GM23338 (cell line): ENCODE data around the gene MED13.

Experiments
- CTCF ChIP-seq, 2 experiments: fragments of 200-600 bp in 1 of 2; sonication (generic) in 1 of 2; conservative IDR thresholded peaks; 2 replicates each; pipeline versions ENCODE4 v1.5.1 to v1.6.1; 2016 to 2017; ENCODE audit warnings: antibody characterized with exemption in 2 of 2, low read depth in 2 of 2, mild to moderate bottlenecking in 2 of 2, moderate library complexity in 1 of 2
- ETS1 ChIP-seq: IDR thresholded peaks from 2 replicates; pipeline ENCODE4 v1.6.1; 2016; ENCODE audit warnings: antibody characterized with exemption
- EZH2 ChIP-seq: fragments of 200-600 bp; sonication (generic); IDR thresholded peaks from one replicate; pipeline ENCODE4 v1.8.0; 2017; ENCODE audit warnings: antibody characterized with exemption, mild to moderate bottlenecking, low read depth; ENCODE audit not compliant: unreplicated experiment
- EZH2phosphoT487 ChIP-seq: fragments of 200-600 bp; sonication (generic); IDR thresholded peaks from one replicate; pipeline ENCODE4 v1.8.1; 2018; ENCODE audit warnings: antibody characterized with exemption; ENCODE audit not compliant: unreplicated experiment
- JUNB ChIP-seq: IDR thresholded peaks from one replicate; pipeline ENCODE4 v1.6.1; 2016; ENCODE audit warnings: antibody characterized with exemption; ENCODE audit not compliant: unreplicated experiment
- NANOG ChIP-seq: IDR thresholded peaks from 2 replicates; pipeline ENCODE4 v1.6.1; 2016; ENCODE audit warnings: antibody characterized with exemption, borderline replicate concordance
- POLR2AphosphoS5 ChIP-seq: IDR thresholded peaks from 2 replicates; pipeline ENCODE4 v1.6.1; 2016; ENCODE audit warnings: antibody characterized with exemption, low read depth
- TF ChIP-seq, protein P1 (sequence below): IDR thresholded peaks from one replicate; pipeline ENCODE4 v1.6.1; 2018; ENCODE audit warnings: antibody characterized with exemption; ENCODE audit not compliant: unreplicated experiment

GRCh38 chr17:62008294-62008693 is 56.8 kb downstream of the MED13 start:
- TF ChIP-seq CTCF (conservative IDR thresholded peaks at IDR 0.05; ENCODE audit: low read depth in 2 of 2), result no peak
- TF ChIP-seq POLR2AphosphoS5, result no peak
- no peak for TF ChIP-seq EZH2
- TF ChIP-seq, protein P1, sequence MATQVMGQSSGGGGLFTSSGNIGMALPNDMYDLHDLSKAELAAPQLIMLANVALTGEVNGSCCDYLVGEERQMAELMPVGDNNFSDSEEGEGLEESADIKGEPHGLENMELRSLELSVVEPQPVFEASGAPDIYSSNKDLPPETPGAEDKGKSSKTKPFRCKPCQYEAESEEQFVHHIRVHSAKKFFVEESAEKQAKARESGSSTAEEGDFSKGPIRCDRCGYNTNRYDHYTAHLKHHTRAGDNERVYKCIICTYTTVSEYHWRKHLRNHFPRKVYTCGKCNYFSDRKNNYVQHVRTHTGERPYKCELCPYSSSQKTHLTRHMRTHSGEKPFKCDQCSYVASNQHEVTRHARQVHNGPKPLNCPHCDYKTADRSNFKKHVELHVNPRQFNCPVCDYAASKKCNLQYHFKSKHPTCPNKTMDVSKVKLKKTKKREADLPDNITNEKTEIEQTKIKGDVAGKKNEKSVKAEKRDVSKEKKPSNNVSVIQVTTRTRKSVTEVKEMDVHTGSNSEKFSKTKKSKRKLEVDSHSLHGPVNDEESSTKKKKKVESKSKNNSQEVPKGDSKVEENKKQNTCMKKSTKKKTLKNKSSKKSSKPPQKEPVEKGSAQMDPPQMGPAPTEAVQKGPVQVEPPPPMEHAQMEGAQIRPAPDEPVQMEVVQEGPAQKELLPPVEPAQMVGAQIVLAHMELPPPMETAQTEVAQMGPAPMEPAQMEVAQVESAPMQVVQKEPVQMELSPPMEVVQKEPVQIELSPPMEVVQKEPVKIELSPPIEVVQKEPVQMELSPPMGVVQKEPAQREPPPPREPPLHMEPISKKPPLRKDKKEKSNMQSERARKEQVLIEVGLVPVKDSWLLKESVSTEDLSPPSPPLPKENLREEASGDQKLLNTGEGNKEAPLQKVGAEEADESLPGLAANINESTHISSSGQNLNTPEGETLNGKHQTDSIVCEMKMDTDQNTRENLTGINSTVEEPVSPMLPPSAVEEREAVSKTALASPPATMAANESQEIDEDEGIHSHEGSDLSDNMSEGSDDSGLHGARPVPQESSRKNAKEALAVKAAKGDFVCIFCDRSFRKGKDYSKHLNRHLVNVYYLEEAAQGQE, result no peak
- TF ChIP-seq JUNB, result no peak
- no peak for TF ChIP-seq EZH2phosphoT487
- no peak for TF ChIP-seq ETS1
- TF ChIP-seq NANOG, result no peak
